Activated CD4-positive, alpha-beta T cell treated with anti-CD3 and anti-CD28 coated beads, Interleukin-2, amount 10 ng/mL, durations not matched to agents 7 days and 5 days (primary cell): ENCODE results near the gene PGF. TPM values are rescaled to one million over a fixed set of nuclear protein-coding genes. Genes with fewer than 3 reads are reported as not detected.

Experiments used
- CTCF ChIA-PET: fragments of 350-600 bp; sonication (Branson Sonifier 250); formaldehyde crosslinking; loops from one replicate; lab custom pipeline; 2021; ENCODE audit warnings: antibody characterized with exemption; lab: Charles Lee
- POLR2A ChIA-PET: fragments of 350-600 bp; sonication (Branson Sonifier 250); formaldehyde crosslinking; loops from one replicate; lab custom pipeline; 2021; ENCODE audit warnings: antibody characterized with exemption; lab: Charles Lee
- DNase-seq: peaks from one replicate; pipeline ENCODE4 v3.0.0-alpha.2; 2020
- H3K27ac Mint-ChIP-seq: one replicate; pipeline ENCODE4 v1.8.0; 2021; ENCODE audit warnings: mild to moderate bottlenecking, moderate library complexity, mixed read lengths
- H3K27me3 Mint-ChIP-seq: one replicate; pipeline ENCODE4 v1.8.0; 2021; ENCODE audit warnings: mixed read lengths
- H3K36me3 Mint-ChIP-seq: one replicate; pipeline ENCODE4 v1.8.0; 2021; ENCODE audit warnings: low read depth, mixed read lengths
- H3K4me1 Mint-ChIP-seq: one replicate; pipeline ENCODE4 v1.8.0; 2021; ENCODE audit warnings: mixed read lengths
- H3K4me3 Mint-ChIP-seq: one replicate; pipeline ENCODE4 v1.8.0; 2021; ENCODE audit warnings: mild to moderate bottlenecking, moderate library complexity, mixed read lengths
- H3K9me3 Mint-ChIP-seq: one replicate; pipeline ENCODE4 v1.8.0; 2021; ENCODE audit warnings: mixed read lengths
- total RNA-seq, 2 experiments: library from RNA; stranded (reverse); gene quantifications; one replicate each; pipeline ENCODE4 v1.2.3, GENCODE V29; 2021

The PGF gene
- total RNA-seq, 2 experiments from 2014 or later: 0.12 to 0.15 TPM

GRCh38 chr14:74897642-74898041 is 57.8 kb downstream of the PGF start:
- no peaks in the 10 kb centered on the region for H3K9me3 Mint-ChIP-seq
- DNase-seq: no peak
- POLR2A ChIA-PET: interaction anchor here (1.2 kb wide), 1 partner anchor 17 kb away, joined by 3 read pairs; no protein-coding TSS in a partner anchor
- H3K27ac Mint-ChIP-seq: no peak overlapping the region
- CTCF ChIA-PET: interaction anchor here (0.7 to 4.7 kb wide), 4 partner anchors 16 to 200 kb away, joined by 3 to 16 read pairs (median 3); no protein-coding TSS in a partner anchor
- H3K4me1 Mint-ChIP-seq: no peaks in the 10 kb centered on the region
- no peak overlapping the region for H3K4me3 Mint-ChIP-seq
- H3K27me3 Mint-ChIP-seq: no peaks in the 10 kb centered on the region
- peaks cover 82% of the 10 kb centered on the region for H3K36me3 Mint-ChIP-seq

GRCh38 chr14:74896400-74896799 is 59.0 kb downstream of the PGF start:
- H3K4me1 Mint-ChIP-seq: peaks cover 1% of the 10 kb centered on the region
- H3K9me3 Mint-ChIP-seq: no peaks in the 10 kb centered on the region
- H3K27ac Mint-ChIP-seq: no peak overlapping the region
- no peak for DNase-seq
- peaks cover 83% of the 10 kb centered on the region for H3K36me3 Mint-ChIP-seq
- CTCF ChIA-PET: interaction anchor here (0.8 to 1.5 kb wide), 5 partner anchors 9 to 192 kb away, joined by 3 to 4 read pairs (median 3); partner anchors contain the start of gene DLST
- no peaks in the 10 kb centered on the region for H3K27me3 Mint-ChIP-seq
- no peak overlapping the region for H3K4me3 Mint-ChIP-seq
- POLR2A ChIA-PET: no interaction called here

- peaks cover 9% of the 10 kb centered on the region for H3K4me1 Mint-ChIP-seq
- no peak overlapping the region for H3K4me3 Mint-ChIP-seq
- peaks cover 73% of the 10 kb centered on the region for H3K36me3 Mint-ChIP-seq
- POLR2A ChIA-PET: no interaction called here
- H3K27ac Mint-ChIP-seq: peak overlapping the region; percentile 28
- CTCF ChIA-PET: interaction anchor here (1.0 to 3.4 kb wide), 6 partner anchors 11 to 239 kb away, joined by 3 to 29 read pairs (median 4); partner anchors contain the start of gene DLST
- DNase-seq: no peak
- H3K27me3 Mint-ChIP-seq: no peaks in the 10 kb centered on the region
- no peaks in the 10 kb centered on the region for H3K9me3 Mint-ChIP-seq
Observed at GRCh38 chr14:74893614-74894091, 61.7 kb downstream of the PGF start.

- CTCF ChIA-PET: interaction anchor here (1.0 to 3.4 kb wide), 6 partner anchors 10 to 32 kb away, joined by 3 to 29 read pairs (median 4); partner anchors contain the start of gene DLST
- Mint-ChIP-seq H3K27me3 (no peaks in the 10 kb centered on the region), H3K27ac (no peak overlapping the region), H3K4me1 (peaks cover 19% of the 10 kb centered on the region), H3K36me3 (peaks cover 68% of the 10 kb centered on the region), H3K4me3 (no peak overlapping the region), H3K9me3 (no peaks in the 10 kb centered on the region)
- no peak for DNase-seq
- POLR2A ChIA-PET: no interaction called here
Observed at GRCh38 chr14:74892745-74893144, 62.7 kb downstream of the PGF start.

DNA sequence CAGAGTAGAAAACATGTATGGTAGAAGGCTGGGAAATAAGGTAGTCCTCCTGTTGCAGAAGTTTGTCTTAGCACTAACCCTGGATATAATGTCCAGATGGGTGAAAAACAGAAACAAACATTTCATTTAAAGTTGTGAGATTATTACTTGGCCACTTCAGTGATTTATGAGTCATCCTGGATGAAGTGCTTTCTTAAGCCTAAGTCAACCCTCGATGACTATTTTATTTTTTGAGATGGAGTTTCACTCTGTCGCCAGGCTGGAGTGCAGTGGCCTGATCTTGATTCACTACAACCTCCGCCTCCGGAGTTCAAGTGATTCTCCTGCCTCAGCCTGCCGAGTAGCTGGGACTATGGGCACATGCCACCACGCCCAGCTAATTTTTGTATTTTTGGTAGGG is 63.5 kb downstream of the PGF start:
- Mint-ChIP-seq H3K9me3 (no peaks in the 10 kb centered on the region), H3K27ac (no peak overlapping the region), H3K27me3 (no peaks in the 10 kb centered on the region), H3K4me3 (no peak overlapping the region), H3K36me3 (peaks cover 60% of the 10 kb centered on the region), H3K4me1 (peaks cover 21% of the 10 kb centered on the region)
- ChIA-PET CTCF (interaction anchor here (1.0 to 3.3 kb wide), 3 partner anchors 9 to 20 kb away, joined by 3 to 19 read pairs (median 3); partner anchors contain the start of gene DLST), POLR2A (no interaction called here)
- DNase-seq: no peak

Other genes with a start within 250 kb of the PGF start
- 10 to 100 TPM; 44.1 to 44.2 TPM for gene AREL1, start 242.5 kb downstream of the PGF start, total RNA-seq
- gene FCF1, start 242.5 kb downstream of the PGF start, total RNA-seq: 10 to 100 TPM; 60.1 to 81.9 TPM
- 10 to 100 TPM; 72.4 to 73.8 TPM for gene YLPM1, start 192.3 kb downstream of the PGF start, total RNA-seq
- gene PROX2, start 79.5 kb downstream of the PGF start, total RNA-seq: not detected
- 100 to 1,000 TPM in 1 of 2 experiments, 10 to 100 TPM in 1; 92.6 to 106 TPM for gene DLST, start 73.7 kb downstream of the PGF start, total RNA-seq
- 1 to 10 TPM; 4.5 to 4.6 TPM for gene RPS6KL1, start 32.3 kb downstream of the PGF start, total RNA-seq
- gene EIF2B2, start 47.3 kb upstream of the PGF start, total RNA-seq: 10 to 100 TPM; 53.0 to 58.1 TPM
- 10 to 100 TPM; 17.0 to 17.3 TPM for gene MLH3, start 95.9 kb upstream of the PGF start, total RNA-seq
- gene ACYP1, start 108.4 kb upstream of the PGF start, total RNA-seq: 10 to 100 TPM; 52.4 to 62.0 TPM
- gene ZC2HC1C, start 114.0 kb upstream of the PGF start, total RNA-seq: 1 to 10 TPM; 3.1 to 3.3 TPM
- gene NEK9, start 171.5 kb upstream of the PGF start, total RNA-seq: 10 to 100 TPM; 74.9 to 81.6 TPM
- 100 to 1,000 TPM; 175 to 213 TPM for gene TMED10, start 221.0 kb upstream of the PGF start, total RNA-seq